Mucosa of descending colon (tissue), 3 donors: ENCODE data around the gene PIK3R5. TPM values are rescaled to one million over a fixed set of nuclear protein-coding genes. Genes with fewer than 3 reads are reported as not detected.
A peak's percentile ranks its signal among the peaks of the same experiment; 100 is the strongest.
"Not testable (repeated sequence)": the region's sequence is repeated elsewhere in the genome, so short reads cannot be mapped to it uniquely, and the experiment has no call there.

Source experiments
- ATAC-seq: fragments of 200-7000 bp; cut with Tn5 transposase; one replicate; pipeline ENCODE4 v1.9.1; 2020; ENCODE audit warnings: mild to moderate bottlenecking, moderate library complexity
- DNase-seq, 3 donors: peaks; one replicate each; pipeline ENCODE4 v3.0.0-alpha.2; 2020
- H3K36me3 ChIP-seq: fragments of 200-600 bp; one replicate; pipeline ENCODE4 v1.8.0; 2021; ENCODE audit warnings: low read depth, mild to moderate bottlenecking
- H3K4me1 ChIP-seq: fragments of 200-600 bp; one replicate; pipeline ENCODE4 v1.8.0; 2021; ENCODE audit warnings: low read depth, mild to moderate bottlenecking
- H3K4me3 ChIP-seq: fragments of 200-600 bp; one replicate; pipeline ENCODE4 v1.8.0; 2021; ENCODE audit warnings: mild to moderate bottlenecking
- H3K9me3 ChIP-seq: fragments of 200-600 bp; one replicate; pipeline ENCODE4 v1.8.0; 2021; ENCODE audit warnings: mild to moderate bottlenecking
- CTCF ChIP-seq: fragments of 200-600 bp; IDR thresholded peaks from one replicate; pipeline ENCODE4 v1.8.0; 2022; ENCODE audit warnings: antibody characterized with exemption, mild to moderate bottlenecking
- intact Hi-C, 2 donors: fragments of 100-400 bp; cut with DNase I in 1 of 2; cut with micrococcal nuclease in 1 of 2; formaldehyde crosslinking; loops; one replicate each; pipeline versions ENCODE4 v1.11.0 to v1.11.1; 2022; cut with DNase I, micrococcal nuclease
- total RNA-seq, 3 donors: library from RNA; stranded (reverse); fragmentation: NEBNext Ultra II Directional in 2 of 3; extraction: Animal tissue kit (Norgen Biotek cat#: 25700) in 2 of 3; gene quantifications; one replicate each; pipeline versions ENCODE4 v1.2.1 to v1.2.4, GENCODE V29; 2021 to 2023
- donor health status: DM: no; HTN: no; CAD: no; lungs with moderate emphysema.
- donor health status: DM: no; HTN: no; CAD: no.
- donor health status: DM: no; HTN: yes; CAD: no.

PIK3R5 gene
- total RNA-seq, 3 donors from 2014 or later = 2.7 to 10.4 (median 6.8) TPM

GRCh38 chr17:8887834-8888703, 77.4 kb downstream of the PIK3R5 start:
- Histone ChIP-seq H3K36me3 (no peaks in the 10 kb centered on the region), H3K4me3 (no peak overlapping the region), H3K4me1 (no peaks in the 10 kb centered on the region), H3K9me3 (no peaks in the 10 kb centered on the region)
- TF ChIP-seq CTCF = no peak
- intact Hi-C loops = no loop called here
- ATAC-seq (peak; percentile 52), DNase-seq (peak in 2 of 3 donors; percentile 32 to 56)

- intact Hi-C loops = no loop called here
- Histone ChIP-seq H3K36me3 (no peaks in the 10 kb centered on the region), H3K4me3 (no peak overlapping the region), H3K9me3 (no peaks in the 10 kb centered on the region), H3K4me1 (no peaks in the 10 kb centered on the region)
- DNase-seq = no peak
- no peak for ATAC-seq
- no peak for TF ChIP-seq CTCF
Measured at GRCh38 chr17:8887301-8887700, 78.2 kb downstream of the PIK3R5 start.

- H3K36me3 ChIP-seq = no peaks in the 10 kb centered on the region
- no peak for TF ChIP-seq CTCF
- ATAC-seq (no peak), DNase-seq (no peak)
- no peak overlapping the region for H3K4me3 ChIP-seq
- no peaks in the 10 kb centered on the region for H3K9me3 ChIP-seq
- no peaks in the 10 kb centered on the region for H3K4me1 ChIP-seq
- intact Hi-C loops = no loop called here
Measured at GRCh38 chr17:8885967-8886684, 79.4 kb downstream of the PIK3R5 start.

- not testable (repeated sequence) for DNase-seq
Measured at GRCh38 chr17:8885163-8885966, 80.1 kb downstream of the PIK3R5 start.

GRCh38 chr17:8884336-8884990, 81.0 kb downstream of the PIK3R5 start:
- no peaks in the 10 kb centered on the region for H3K36me3 ChIP-seq

More at GRCh38 chr17:8885163-8885966, 80.1 kb downstream of the PIK3R5 start:
- intact Hi-C loops, H3K9me3 ChIP-seq, H3K4me3 ChIP-seq, ATAC-seq, H3K36me3 ChIP-seq, H3K4me1 ChIP-seq: not testable (repeated sequence)

More at GRCh38 chr17:8884336-8884990, 81.0 kb downstream of the PIK3R5 start:
- no peak for DNase-seq
- Histone ChIP-seq H3K4me3 (no peak overlapping the region), H3K9me3 (no peaks in the 10 kb centered on the region), H3K4me1 (no peaks in the 10 kb centered on the region)
- TF ChIP-seq CTCF = no peak
- intact Hi-C loops = no loop called here
- ATAC-seq = no peak
